HEK293T (cell line): Measurements from ENCODE around the gene AK5.

ENCODE experiments used
- SP1 ChIP-seq: fragments of 450-650 bp; IDR thresholded peaks from 2 replicates; pipeline ENCODE4 v1.6.1; 2017
- ZNF384 ChIP-seq: fragments of 450-650 bp; IDR thresholded peaks from 2 replicates; pipeline ENCODE4 v1.6.1; 2016

DNA sequence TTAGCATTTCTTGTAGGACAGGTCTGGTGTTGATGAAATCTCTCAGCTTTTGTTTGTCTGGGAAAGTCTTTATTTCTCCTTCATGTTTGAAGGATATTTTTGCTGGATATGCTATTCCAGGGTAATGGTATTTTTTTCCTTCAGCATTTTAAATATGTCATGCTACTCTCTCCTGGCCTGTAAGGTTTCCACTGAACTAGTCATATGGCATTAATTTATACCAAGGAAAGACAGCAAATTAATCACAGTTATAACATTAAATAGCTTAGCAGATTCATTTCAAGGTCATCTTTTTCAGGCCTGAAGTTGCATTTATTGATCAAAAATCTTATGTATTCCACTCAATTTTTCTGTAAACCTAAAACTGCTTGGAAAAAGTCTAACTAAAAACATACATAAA lies 54.9 kb downstream of the AK5 start:
- TF ChIP-seq SP1 = no peak
- no peak for TF ChIP-seq ZNF384
